DOHH2 (cell line): ENCODE data around the gene PLLP.

Source experiments
- H3F3A ChIP-seq: fragments of 200-600 bp; sonication (generic), shearing (Covaris generic); 2 replicates; pipeline ENCODE4 v1.6.0; 2016; ENCODE audit warnings: antibody characterized with exemption, mild to moderate bottlenecking; ENCODE audit not compliant: control insufficient read depth, insufficient read depth
- H3K27ac ChIP-seq: fragments of 200-600 bp; sonication (generic); 2 replicates; pipeline ENCODE4 v1.5.1; 2014; ENCODE audit warnings: low read depth, mild to moderate bottlenecking, low read length, moderate library complexity
- H3K27me3 ChIP-seq: fragments of 200-600 bp; sonication (generic); 2 replicates; pipeline ENCODE4 v1.6.1; 2014; ENCODE audit warnings: mild to moderate bottlenecking, low read length, mixed read lengths; ENCODE audit not compliant: control insufficient read depth
- H3K36me3 ChIP-seq: fragments of 200-600 bp; sonication (generic); 2 replicates; pipeline ENCODE4 v1.6.1; 2014; ENCODE audit warnings: mild to moderate bottlenecking, low read length, moderate library complexity, mixed read lengths; ENCODE audit not compliant: control insufficient read depth
- H3K4me1 ChIP-seq: fragments of 200-600 bp; sonication (generic); 2 replicates; pipeline ENCODE4 v1.6.1; 2014; ENCODE audit warnings: mild to moderate bottlenecking, low read length, mixed read lengths; ENCODE audit not compliant: control insufficient read depth
- H3K4me2 ChIP-seq: fragments of 200-600 bp; sonication (generic); 2 replicates; pipeline ENCODE4 v1.6.0; 2014; ENCODE audit warnings: mild to moderate bottlenecking, low read length, moderate library complexity
- H3K4me3 ChIP-seq: fragments of 200-600 bp; sonication (generic); 2 replicates; pipeline ENCODE4 v1.5.1; 2014; ENCODE audit warnings: mild to moderate bottlenecking, low read length, mixed read lengths
- H3K79me2 ChIP-seq: fragments of 200-600 bp; sonication (generic); 2 replicates; pipeline ENCODE4 v1.6.1; 2014; ENCODE audit warnings: mild to moderate bottlenecking, low read length, mixed read lengths; ENCODE audit not compliant: control insufficient read depth
- H3K9me2 ChIP-seq: fragments of 200-600 bp; sonication (generic); replicated peaks from 2 replicates; pipeline ENCODE4 v1.6.1; 2014; ENCODE audit warnings: mild to moderate bottlenecking, low read length, mixed read lengths; ENCODE audit not compliant: control insufficient read depth
- H3K9me3 ChIP-seq: fragments of 200-600 bp; sonication (generic); 2 replicates; pipeline ENCODE4 v1.6.1; 2014; ENCODE audit warnings: antibody characterized with exemption, low read length, mixed read lengths; ENCODE audit not compliant: control insufficient read depth, insufficient read depth
- H4K20me1 ChIP-seq: fragments of 200-600 bp; sonication (generic); 2 replicates; pipeline ENCODE4 v1.6.0; 2014; ENCODE audit warnings: low read depth, mild to moderate bottlenecking, antibody characterized with exemption, low read length, moderate library complexity; ENCODE audit not compliant: control insufficient read depth, insufficient read depth
- EZH2phosphoT487 ChIP-seq: fragments of 200-600 bp; sonication (generic); IDR thresholded peaks from 2 replicates; pipeline ENCODE4 v1.6.1; 2017; ENCODE audit warnings: borderline replicate concordance, mild to moderate bottlenecking, antibody characterized with exemption, low read length, moderate library complexity, mixed read lengths
- TF ChIP-seq, protein P1 (sequence below): fragments of 200-600 bp; sonication (generic); IDR thresholded peaks from one replicate; pipeline ENCODE4 v1.5.1; 2014; ENCODE audit warnings: antibody characterized with exemption, mild to moderate bottlenecking, low read depth, low read length; ENCODE audit not compliant: poor library complexity, severe bottlenecking

The PLLP gene

DNA sequence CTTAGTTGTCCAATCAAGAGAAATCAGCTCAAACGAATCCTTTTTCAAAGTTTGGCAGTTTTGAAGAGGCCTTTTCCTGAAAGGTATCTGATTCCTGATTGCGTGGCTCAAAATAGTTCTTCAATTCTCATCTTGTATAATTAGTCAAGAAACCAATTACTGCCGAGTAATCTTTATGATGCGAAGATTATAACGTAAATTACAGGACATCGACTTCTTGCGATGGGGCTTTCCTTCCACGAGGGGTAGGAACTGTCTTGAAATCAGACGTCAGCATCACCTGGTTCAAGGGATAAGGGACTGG, 40.1 kb downstream of the PLLP start:
- peaks cover 37% of the 10 kb centered on the region for H3K4me1 ChIP-seq
- H3K9me2 ChIP-seq = no peaks in the 10 kb centered on the region
- no peaks in the 10 kb centered on the region for H3K9me3 ChIP-seq
- H3K36me3 ChIP-seq = peaks cover 33% of the 10 kb centered on the region
- no peak for TF ChIP-seq EZH2phosphoT487
- TF ChIP-seq, protein P1, sequence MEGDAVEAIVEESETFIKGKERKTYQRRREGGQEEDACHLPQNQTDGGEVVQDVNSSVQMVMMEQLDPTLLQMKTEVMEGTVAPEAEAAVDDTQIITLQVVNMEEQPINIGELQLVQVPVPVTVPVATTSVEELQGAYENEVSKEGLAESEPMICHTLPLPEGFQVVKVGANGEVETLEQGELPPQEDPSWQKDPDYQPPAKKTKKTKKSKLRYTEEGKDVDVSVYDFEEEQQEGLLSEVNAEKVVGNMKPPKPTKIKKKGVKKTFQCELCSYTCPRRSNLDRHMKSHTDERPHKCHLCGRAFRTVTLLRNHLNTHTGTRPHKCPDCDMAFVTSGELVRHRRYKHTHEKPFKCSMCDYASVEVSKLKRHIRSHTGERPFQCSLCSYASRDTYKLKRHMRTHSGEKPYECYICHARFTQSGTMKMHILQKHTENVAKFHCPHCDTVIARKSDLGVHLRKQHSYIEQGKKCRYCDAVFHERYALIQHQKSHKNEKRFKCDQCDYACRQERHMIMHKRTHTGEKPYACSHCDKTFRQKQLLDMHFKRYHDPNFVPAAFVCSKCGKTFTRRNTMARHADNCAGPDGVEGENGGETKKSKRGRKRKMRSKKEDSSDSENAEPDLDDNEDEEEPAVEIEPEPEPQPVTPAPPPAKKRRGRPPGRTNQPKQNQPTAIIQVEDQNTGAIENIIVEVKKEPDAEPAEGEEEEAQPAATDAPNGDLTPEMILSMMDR = no peak
- H4K20me1 ChIP-seq = peaks cover 2% of the 10 kb centered on the region; the same call in 1 of the 2 replicates
- H3K27ac ChIP-seq = peak overlapping the region; percentile 65
- H3K4me2 ChIP-seq = peak overlapping the region; percentile 94
- H3K27me3 ChIP-seq = no peaks in the 10 kb centered on the region
- H3K4me3 ChIP-seq = peak overlapping the region; percentile 91
- H3F3A ChIP-seq = peaks cover 24% of the 10 kb centered on the region
- peaks cover 12% of the 10 kb centered on the region for H3K79me2 ChIP-seq

DNA sequence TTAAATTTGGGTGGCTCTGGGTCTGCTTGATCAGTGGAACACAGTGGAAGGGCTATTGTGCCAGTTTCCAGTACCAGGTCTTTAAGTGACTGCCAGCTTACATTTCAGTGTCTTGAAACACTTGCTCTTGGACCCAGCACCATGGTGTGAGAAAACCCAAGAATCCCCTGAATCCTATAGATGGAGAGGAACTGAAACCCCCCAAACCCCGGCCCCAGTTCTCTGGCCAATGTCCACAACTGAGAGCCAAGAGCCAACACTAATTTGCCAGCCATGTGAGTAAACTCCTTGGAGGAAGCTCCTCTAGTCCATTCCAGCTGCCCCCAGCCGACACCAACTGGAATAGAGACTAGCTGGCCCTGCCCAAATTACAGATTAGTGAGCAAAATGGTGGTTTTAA, 41.8 kb downstream of the PLLP start:
- peaks cover 38% of the 10 kb centered on the region for H3K36me3 ChIP-seq
- H3K27ac ChIP-seq = no peak overlapping the region
- peaks cover 39% of the 10 kb centered on the region for H3F3A ChIP-seq
- no peak overlapping the region for H3K4me2 ChIP-seq
- TF ChIP-seq EZH2phosphoT487 = no peak
- TF ChIP-seq, protein P1 = no peak
- H4K20me1 ChIP-seq = peaks cover 2% of the 10 kb centered on the region; the same call in 1 of the 2 replicates
- H3K9me2 ChIP-seq = no peaks in the 10 kb centered on the region
- no peaks in the 10 kb centered on the region for H3K9me3 ChIP-seq
- H3K79me2 ChIP-seq = peaks cover 12% of the 10 kb centered on the region
- no peaks in the 10 kb centered on the region for H3K27me3 ChIP-seq
- H3K4me1 ChIP-seq = peaks cover 44% of the 10 kb centered on the region
- H3K4me3 ChIP-seq = no peak overlapping the region

DNA sequence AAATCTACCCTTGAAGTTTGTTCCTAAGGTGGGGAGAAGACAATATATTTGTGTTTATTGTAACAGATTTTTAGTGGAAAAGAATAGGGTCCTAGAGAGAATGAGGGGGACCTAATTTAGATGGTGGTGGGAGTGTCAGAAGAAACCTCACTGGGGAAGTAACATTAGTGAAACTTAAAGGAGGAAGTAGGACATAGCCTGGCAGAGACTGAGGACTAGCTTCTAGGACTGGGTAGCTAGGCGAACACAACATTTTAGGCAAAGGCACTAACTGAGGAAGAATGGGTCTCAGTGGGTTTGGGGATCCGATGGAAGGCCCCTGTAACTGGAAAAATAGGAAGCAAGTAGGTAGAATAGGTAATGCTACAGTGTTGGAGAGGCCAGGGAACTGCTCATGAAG, 43.6 kb downstream of the PLLP start:
- peak overlapping the region; percentile 61 for H3K4me2 ChIP-seq
- peaks cover 2% of the 10 kb centered on the region; the same call in 1 of the 2 replicates for H4K20me1 ChIP-seq
- peaks cover 41% of the 10 kb centered on the region for H3K36me3 ChIP-seq
- H3K4me1 ChIP-seq = peaks cover 50% of the 10 kb centered on the region
- H3F3A ChIP-seq = peaks cover 46% of the 10 kb centered on the region
- peak overlapping the region; percentile 44; the same call in 1 of the 2 replicates for H3K4me3 ChIP-seq
- peak overlapping the region; percentile 40 for H3K27ac ChIP-seq
- no peaks in the 10 kb centered on the region for H3K27me3 ChIP-seq
- peaks cover 7% of the 10 kb centered on the region for H3K79me2 ChIP-seq
- H3K9me2 ChIP-seq = no peaks in the 10 kb centered on the region
- H3K9me3 ChIP-seq = no peaks in the 10 kb centered on the region
- no peak for TF ChIP-seq EZH2phosphoT487
- TF ChIP-seq, protein P1 = no peak

DNA sequence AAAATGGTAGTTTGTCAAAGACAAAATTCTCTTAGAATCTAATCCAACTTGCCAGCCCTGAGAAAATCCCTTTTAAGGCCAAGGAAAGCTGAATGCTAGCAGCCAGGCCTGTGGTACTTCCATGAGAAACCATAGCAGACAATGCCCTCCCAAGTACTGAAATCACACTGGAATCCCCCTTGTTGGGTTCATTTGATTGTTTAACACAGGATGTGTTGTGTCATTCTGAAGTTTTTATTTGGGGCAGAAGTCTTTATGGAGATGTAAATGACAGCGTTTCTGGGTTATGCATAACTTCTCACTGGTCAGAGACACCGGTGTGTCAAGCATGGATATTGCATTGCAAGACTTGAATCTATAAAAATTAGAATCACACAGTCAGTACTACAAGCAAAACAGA, 45.4 kb downstream of the PLLP start:
- no peaks in the 10 kb centered on the region for H3K9me2 ChIP-seq
- no peaks in the 10 kb centered on the region for H3K9me3 ChIP-seq
- no peaks in the 10 kb centered on the region for H3K27me3 ChIP-seq
- no peak overlapping the region for H3K27ac ChIP-seq
- no peak overlapping the region for H3K4me2 ChIP-seq
- H3K4me3 ChIP-seq = no peak overlapping the region
- peaks cover 51% of the 10 kb centered on the region for H3K36me3 ChIP-seq
- TF ChIP-seq EZH2phosphoT487 = no peak
- TF ChIP-seq, protein P1 = no peak
- H3F3A ChIP-seq = peaks cover 59% of the 10 kb centered on the region
- peaks cover 2% of the 10 kb centered on the region; the same call in 1 of the 2 replicates for H4K20me1 ChIP-seq
- H3K4me1 ChIP-seq = peaks cover 59% of the 10 kb centered on the region
- no peaks in the 10 kb centered on the region for H3K79me2 ChIP-seq
